ENCODE results near the gene TTLL10.

The TTLL10 gene

DNA sequence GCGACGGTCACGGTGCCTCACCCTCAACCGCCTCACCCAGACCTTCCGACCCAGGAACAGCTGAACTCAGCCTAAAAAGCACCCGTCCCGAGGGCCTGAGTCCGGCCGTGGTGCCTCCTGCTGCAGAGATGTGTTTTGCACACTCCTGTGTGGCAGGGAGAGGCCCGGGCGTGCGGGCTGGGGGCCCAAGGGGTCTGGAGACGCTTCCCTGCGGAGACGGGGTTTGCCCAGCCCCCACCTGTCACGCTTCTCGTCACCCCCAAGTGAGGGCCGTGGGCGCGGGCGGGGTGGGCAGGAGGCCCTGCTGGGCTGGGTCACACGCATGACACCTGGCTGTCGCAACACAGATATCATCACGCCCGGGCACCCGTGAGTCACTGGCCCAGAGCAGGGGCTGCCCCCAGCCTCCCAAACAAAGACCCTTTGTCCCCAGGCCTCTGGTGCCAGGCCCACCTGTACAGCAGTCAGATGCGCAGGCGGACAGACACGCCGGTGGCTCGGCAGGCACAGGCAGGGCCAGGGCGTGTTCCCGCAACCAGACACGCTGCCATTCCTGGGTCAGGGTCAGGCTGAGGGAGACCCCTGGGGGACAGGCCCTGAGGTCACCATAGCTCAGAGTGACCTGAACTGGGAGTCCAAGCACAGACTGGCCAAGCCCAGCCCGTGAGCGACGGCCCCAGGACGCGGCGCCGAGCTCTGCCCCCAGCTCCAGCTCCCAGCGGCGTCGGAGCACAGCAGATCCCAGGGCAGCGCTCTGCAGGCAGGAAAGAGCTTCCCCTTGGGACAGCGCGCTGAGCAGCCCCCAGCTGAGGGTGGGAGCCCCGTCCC is 64.4 kb downstream of the TTLL10 start:
- no peak for DNase-seq

DNA sequence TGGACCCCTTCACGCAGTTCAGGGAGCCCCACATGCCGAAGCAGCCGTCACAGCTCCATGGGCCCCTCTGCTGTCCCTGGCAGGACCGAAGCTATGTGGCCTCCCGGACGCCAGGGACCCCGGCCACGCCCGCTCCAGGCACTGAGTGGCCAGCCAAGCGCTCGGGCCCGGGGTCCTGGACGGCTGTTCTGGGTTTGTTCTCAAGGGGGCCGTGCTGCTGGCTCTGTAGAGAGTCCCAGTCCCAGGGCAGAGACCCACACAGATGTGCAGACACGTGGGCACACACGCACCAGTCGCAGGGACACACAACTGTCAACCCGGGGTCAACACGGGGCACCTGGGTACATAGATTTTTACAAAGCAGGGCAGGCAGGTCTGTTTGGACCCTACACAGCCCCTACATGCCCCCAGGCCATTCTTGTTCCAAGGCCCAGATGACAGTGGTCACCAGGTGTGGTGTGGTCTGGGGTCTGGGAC is 65.1 kb downstream of the TTLL10 start:
- no peak for DNase-seq

- no peak for DNase-seq
Observed at GRCh38 chr1:1239227-1239613, 65.5 kb downstream of the TTLL10 start.

GRCh38 chr1:1239614-1240347 is 66.1 kb downstream of the TTLL10 start:
- DNase-seq, result no peak

DNA sequence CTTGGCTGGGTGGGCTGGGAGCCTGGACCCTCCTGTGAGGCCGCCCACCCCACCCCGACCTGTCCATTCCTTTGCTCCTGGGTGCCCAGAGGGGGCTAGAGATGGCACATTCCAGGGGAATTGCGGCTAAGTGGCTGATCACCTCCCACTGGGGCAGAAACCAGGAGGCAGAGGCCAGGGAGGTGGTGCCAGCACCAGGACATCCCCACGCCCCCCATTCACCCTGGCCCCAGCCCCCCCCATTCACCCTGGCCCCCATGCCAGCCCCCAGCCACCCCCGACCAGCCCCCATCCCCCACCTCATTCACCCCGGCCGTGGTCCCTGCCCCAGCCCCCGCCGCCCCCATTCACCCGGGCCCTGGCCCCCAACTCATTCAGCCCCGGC is 66.7 kb downstream of the TTLL10 start:
- DNase-seq, result no peak

DNA sequence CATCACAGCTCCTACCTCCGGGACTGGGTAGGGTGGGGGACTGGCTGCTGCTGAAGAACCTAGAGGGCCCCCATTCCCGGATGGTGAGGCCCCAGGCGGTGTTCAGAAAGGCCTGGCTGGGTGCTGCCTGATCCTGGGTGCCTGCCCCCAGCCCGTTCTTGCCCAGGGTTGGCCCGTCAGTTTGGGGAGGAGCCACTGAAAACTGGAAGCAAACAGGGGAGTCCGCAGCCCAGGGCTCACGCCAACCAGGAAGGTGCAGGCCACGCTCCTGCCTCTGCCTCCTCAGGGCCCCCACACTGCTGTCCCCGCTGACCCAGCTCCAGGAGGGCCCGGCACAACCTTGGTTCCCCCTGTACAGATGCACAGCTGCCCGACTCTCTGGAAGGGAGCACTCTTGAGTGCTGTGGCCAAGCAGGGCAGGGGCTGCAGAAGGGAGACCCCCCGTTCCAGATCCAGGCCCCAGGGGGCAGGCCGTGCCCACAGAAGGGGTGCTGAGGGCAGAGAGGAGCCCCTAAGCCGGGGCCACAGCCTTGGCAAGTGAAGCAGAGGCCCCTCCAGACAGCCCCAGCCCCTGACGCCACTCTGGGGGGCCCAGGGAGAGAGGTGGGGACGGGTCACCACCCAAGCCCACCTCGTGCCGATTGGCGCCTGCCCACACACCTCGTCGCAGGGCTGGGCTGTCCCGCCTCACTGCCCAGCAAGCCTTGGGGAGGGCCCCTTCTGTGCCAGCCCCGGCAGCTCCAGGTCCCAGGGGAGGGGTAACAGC is 67.3 kb downstream of the TTLL10 start:
- DNase-seq, result no peak

GRCh38 chr1:1241588-1242219 is 68.0 kb downstream of the TTLL10 start:
- no peak for DNase-seq

DNA sequence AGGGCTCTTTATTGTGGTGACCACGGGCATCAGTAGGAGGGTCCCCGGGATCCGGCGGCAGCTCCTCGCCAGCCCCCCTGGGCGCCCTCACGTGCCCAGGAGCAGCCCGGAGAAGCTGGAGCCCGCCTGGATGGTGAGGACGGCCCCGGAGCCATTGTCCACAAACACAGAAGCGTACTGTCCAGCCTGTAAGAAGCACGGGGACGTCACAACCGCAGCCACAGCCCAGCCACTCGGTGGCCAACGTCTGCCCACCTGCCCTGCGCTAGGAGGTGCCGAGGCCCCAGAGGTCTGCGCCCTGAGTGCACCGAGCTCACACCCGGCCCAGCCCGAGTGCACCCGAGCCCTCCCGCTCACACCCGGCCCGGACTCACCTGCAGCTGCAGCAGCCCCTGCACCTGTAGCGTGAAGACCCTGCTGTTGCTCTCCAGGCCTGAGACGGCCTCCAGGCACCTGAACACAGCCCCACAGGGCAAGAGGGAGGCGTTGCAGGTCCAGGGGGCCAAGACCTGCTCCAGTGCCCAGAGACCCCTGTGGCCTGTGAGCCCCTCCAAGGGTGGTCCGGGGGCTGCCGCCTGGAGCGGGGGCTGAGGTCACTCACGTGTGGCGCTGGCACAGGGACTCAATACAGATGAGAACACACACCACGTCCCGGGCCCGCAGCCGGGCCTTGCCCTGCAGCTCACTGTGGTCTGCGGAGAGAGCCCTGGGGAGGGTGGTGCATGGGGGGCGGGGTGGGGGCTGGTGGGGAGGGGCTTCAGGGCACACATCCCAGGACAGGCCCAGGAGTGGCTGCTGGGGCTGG is 69.0 kb downstream of the TTLL10 start:
- no peak for DNase-seq

GRCh38 chr1:1243266-1243660 is 69.6 kb downstream of the TTLL10 start:
- no peak for DNase-seq

GRCh38 chr1:1243807-1244191 is 70.1 kb downstream of the TTLL10 start:
- no peak for DNase-seq

GRCh38 chr1:1244192-1244811 is 70.6 kb downstream of the TTLL10 start:
- no peak for DNase-seq

DNA sequence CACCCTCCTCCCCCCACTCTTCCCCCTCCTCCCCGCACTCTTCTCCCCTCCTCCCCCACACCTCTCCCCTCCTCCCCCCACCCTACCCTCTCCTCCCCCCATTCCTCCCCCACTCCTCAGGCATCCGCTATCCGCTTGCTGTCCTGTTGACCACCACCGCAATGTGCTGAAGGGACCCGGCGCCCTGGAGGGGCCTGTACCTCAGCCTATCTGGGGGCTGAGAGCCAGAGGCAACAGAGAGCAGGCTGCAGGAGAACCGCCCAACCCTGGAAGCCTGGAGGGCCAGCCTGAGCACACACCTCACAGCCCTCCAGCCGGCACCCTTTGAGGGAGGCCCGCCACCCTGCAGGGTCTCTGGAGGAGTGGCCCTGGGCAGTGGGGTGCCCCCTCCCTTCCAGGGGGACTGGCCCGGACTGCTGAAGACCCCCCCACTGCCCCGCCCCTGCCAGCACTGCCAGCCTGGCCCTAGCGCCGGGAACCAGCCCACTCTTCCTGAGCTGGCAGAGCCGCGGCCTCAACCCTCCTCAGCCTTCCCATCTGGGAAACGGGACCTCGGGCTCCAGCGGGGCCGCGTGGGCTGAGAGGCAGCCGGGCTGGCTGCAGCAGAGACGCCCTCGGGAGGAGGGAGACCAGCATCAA is 71.6 kb downstream of the TTLL10 start:
- no peak for DNase-seq

DNA sequence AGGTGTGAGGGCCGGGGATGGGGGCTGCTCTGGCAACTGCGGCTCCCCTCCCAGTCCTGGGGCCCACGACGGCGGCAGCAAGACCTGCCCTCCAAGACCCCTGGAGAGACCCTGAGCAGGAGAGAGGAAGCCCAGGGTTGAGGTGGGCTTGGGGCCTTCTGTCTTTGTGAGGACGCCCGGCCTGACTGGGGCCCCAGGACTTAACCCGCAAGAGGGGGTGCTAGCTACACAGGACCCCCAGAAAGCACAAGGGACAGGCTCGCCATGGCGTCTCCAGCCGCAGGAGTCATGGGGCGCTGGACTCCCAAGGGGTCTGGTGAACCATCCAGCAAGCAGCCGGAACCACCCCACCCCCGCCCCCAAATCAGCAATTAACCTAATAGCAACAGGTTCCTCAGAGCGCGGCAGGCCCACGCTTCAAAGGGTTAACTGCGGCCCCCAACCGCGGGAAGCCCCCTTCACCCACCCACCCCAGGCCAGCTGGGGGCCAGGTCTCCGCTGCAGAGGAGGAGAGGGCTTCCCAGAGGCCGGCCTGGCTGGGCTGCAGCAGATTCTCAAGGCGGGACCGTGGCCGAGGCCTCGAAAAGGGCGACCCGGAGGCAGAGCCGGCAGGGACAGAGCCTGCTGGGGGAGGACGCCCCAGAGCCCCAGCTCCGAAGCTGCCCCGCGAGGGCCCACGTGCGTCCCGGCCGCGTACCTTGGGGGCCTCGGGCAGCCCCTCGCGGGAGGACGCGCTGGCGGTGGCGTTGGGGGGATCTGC is 72.3 kb downstream of the TTLL10 start:
- no peak for DNase-seq

DNA sequence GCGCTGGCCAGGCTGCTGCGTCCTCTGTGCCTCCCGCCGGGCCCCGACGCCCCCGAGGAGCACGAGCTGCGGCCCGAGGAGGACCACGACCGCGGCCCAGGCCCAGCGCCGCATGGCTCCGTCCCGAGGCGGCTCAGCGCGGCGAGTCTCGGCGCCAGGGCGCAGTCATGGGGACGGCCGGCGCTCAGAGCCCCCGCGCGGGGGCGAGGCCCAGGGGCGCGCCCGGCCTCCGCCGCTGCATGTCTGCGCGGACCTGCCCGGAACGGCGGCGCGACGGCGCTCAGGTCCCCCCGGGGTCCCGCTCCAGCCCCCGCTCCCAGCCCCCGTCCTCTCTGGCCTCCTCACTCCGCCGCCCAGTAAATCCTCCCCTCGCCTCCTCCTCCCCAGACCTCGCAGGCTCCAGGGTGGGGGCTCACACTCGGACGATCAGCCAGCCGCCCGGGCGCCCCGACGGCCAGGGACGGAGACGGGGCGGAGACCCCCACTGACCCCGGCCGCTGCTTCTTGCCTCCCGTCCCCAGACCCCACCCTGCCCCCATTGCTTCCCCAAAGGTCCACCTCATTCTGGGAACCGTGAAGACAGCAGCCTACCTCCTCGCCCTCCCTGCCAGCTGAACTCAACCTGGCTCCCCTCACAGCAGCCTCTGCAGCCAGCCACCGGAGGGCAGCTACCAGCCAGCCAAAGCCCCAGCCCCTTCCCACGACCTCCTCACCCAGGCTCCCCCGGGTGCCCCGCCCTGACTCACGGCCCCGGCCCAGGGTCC is 73.1 kb downstream of the TTLL10 start, which contains the start of gene C1QTNF12:
Gene C1QTNF12 (minus strand): TSS at position 146 of the 764 bp plus-strand sequence. CDS start 32 bp downstream, at position 114.
- no peak for DNase-seq

DNA sequence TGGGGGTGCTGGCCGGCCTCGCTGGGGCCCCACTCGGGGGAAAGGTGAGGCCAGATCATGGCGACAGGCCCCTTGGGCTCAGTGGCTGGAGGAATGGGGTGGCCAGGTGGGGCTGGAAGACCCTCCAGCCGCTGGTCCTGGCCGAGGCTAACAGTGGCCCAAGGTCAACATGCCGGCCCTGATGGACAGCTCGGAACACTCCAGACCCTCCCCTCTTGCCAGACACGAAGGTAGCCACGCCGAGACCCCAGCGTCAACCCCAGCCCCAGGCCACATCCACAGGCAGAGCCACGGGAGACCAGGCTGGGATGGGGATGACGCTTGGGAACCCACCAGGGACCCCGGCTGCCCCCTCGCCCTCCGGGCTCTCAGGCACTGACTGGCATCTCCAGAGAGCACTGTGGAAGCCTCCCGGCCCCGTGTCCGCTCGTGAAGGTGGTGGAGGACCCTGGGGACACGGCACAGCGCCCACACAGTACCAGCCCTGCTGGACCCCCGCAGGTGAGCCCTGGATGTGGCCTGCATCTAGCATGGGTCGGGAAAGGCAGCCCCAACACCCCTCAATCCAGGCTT is 73.7 kb downstream of the TTLL10 start:
- no peak for DNase-seq

Data from activated CD4-positive, CD25-positive, alpha-beta regulatory T cell (primary cell).